HG02642 (cell line): Measurements from ENCODE around the gene TXNDC2.
"Not testable (repeated sequence)": the region's sequence is repeated elsewhere in the genome, so short reads cannot be mapped to it uniquely, and the experiment has no call there.

Experiments used
- ATAC-seq: cut with Tn5 transposase; IDR thresholded peaks from one replicate; pipeline ENCODE4 v1.9.1; 2021; ENCODE audit warnings: mild to moderate bottlenecking; ENCODE audit not compliant: unreplicated experiment, poor library complexity

The TXNDC2 gene

DNA sequence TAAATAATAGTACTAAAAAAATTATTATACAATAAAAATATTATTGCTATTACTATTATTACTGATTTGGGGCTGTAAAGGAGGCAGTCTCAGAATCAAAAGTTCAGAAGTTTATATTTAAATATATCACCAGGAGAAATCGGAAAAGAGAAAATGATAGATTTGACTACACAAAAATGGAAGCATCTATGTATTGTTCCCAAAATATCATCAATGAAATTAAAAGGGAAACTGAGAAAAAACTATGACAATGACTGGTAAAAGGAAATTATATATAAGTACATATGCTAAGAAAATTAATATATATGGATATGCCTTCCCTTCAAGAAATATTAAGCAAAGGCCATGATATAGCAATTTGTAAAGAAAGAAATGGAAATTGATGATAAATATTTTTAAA, 7.7 kb upstream of the TXNDC2 start:
- no peak for ATAC-seq

DNA sequence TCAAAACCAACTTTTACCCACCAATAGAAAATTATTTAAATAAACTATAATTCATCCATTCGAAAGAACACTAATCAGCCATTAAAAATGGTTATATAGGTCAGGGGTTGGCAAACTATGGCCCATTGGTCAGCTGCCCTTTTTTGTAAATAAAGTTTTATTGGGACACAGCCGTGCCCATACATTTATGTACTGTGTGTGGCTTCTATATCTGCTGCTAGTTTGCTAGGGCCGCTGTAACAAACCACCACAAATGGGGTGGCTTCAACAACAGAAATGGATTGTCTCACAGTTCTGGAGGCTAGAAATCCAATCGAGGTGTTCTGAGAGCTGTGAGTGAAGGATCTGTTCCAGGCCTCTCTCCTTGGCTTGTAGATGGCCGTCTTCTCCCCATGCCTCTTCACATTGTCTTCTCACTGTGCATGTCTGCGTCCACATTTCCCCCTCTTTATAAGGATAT, 7.0 kb upstream of the TXNDC2 start:
- no peak for ATAC-seq

DNA sequence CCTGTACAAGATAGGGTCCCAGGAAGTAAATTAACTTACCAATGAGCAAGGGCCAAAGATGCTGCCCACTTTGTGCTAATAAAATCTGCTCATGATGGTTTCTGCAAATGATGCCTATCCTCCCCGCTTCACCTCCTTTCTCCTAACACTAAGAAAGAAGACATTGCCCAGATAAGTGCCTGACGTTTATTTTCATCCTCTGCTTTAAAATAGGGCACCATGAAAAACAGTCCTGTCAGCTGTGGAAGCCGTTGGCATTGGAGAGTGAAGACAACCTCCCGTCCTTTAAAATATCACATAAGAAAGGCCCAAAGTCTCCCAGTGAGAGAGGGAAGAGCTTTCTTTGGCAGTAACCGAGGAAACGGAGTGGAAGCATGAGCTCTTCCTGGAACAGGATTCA, 1.7 kb upstream of the TXNDC2 start:
- ATAC-seq = no peak

DNA sequence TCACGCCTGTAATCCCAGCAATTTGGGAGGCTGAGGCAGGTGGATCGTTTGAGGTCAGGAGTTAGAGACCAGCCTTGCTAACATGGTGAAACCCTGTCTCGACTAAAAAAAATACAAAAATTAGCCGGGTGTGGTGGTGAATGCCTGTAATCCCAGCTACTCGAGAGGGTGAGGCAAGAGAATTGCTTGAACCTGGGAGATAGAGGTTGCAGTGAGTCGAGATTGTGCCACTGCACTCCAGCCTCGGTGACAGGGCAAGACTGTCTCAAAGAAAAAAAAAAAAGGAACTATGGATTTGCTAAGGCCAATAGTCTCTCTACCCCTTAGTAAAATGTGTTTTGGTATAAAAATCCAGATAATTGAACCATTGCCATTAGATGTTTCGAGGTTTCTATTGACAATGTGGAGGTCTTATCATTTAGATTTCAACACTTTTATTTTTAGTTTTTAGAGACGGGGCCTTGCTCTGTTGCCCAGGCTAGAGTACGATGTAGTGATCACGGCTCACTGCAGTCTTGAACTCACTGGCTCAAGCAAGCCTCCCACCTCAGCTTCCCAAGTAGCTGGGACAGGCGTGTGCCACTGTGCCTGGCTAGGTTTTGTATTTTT, 1.1 kb upstream of the TXNDC2 start:
- ATAC-seq = no peak

DNA sequence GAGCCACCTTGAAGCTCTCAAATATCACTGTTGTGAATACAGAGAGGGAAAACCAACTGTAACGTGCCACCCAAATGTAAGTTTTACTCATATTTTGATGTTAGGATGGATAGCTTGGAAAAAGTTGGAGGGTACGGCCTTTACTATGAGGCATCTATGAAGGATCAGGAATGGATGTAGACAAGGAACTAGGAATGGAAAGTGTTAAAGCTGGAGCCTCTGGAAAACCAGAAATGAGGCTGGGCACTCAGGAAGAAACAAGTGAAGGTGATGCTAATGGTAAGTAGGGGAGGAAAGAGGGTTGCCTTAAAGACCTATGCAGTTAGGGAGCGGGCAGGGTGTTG, 204 bp downstream of the TXNDC2 start:
- no peak for ATAC-seq

DNA sequence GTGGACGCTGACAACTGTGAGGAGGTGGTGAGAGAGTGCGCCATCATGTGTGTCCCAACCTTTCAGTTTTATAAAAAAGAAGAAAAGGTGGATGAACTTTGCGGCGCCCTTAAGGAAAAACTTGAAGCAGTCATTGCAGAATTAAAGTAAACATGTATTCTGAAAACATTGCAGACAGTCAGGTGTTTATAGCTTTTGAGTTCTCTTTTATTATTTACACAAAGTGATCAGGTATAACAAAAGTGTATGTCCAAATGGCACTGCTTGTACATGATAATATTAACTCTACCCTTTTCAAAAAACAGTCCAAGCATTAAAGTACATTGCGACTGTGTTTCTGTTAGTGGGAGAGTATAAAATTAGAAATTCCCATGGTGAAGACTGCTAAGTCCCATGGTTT, 2.2 kb downstream of the TXNDC2 start:
- ATAC-seq = no peak

DNA sequence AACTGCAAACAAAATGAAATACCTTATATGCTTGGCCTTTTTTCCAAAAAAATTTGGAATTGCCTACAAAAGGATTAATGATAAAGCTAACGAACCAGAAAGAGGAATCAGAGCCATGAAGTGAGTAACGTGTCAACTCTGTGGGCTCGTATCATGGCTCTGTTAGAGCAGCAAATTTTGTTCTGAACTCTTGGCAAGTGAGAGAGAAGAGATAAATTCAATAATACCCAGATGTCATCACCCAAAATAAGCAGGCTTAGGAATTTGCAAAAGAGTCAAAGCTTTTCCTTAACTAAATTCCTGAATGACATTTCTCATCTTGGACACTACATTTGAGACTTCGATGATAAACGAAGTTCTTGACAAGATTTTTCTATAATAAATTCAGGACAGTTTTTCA, 4.4 kb downstream of the TXNDC2 start:
- ATAC-seq = no peak

DNA sequence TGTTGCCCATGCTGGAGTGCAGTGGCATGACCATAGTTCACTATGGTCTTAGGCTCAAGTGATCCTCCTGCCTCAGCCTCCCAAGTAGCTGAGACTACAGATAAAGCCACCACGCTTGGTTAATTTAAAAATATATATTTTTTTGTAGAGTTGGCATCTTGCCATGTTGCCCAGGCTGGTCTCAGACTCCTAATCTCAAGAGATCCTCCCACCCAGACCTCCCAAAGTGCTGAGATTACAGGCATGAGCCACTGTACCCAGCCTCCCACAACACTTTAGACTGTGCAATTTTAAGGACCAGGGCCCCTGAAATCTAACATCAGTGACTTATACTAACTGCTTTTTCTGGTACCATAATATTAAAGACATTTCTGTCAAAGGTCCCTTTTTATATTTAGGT, 5.2 kb downstream of the TXNDC2 start:
- no peak for ATAC-seq

DNA sequence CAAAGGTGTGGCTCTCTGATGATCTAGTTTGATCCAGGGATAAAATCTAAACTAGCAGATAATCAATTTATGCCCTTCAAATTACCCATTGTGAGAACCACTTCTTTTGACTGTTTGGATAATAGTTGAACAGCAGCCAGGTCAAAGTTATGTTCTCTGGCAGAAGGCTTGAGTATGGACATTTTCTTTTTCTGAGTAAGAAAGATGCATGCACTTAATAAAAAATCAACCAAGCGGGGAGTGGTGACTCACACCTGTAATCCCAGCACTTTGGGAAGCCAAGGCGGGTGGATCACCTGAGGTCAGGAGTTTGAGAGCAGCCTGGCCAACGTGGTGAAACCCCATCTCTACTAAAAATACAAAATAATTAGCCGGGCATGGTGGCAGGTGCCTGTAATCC, 5.7 kb downstream of the TXNDC2 start:
- not testable (repeated sequence) for ATAC-seq

DNA sequence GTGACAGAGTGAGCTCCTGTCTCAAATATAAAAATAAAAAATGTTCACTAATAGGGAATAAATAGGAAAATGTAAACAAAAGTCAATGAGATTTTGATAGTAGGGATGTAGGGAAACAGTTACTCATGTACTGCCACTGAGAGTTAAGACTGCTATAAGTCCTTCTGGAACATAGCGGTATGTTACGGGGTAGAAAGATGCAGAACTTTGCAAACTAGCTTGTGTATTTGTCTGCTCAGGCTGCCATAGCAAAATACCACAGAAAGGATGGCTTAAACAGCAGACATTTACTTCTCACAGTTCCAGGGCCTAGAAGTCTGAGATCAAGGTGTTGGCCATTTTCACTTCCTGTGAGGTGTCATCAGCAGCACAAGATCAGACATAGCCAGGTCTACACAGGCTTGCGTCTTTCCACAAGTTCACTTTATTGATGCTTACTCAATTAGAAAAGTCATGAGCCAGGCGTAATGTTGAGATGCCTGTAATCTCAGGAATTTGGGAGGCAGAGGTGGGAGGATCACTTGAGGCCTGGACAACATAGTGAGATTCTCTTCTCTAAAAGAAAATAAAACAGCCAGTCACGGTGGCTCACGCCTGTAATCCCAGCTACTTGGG, 8.8 kb downstream of the TXNDC2 start:
- ATAC-seq = no peak

DNA sequence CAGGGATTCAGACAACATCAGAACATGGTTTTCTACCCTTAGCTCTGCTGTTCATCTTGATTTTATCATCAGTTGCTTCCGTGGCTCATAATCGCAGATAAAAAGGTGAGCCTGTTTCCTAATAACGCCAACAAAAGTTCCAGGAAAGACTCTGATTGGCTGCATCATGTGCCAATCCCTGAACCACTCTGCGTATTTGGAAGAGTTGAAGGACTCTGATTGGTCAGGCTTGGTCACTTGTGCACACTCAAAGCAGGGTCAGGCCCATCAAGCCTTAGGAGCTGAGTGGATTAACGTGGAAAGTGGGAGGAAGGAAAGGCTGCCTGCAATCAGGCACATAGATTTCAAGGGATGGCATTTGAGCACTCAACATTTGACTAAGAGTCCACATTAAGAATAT, 11.4 kb downstream of the TXNDC2 start:
- no peak for ATAC-seq

DNA sequence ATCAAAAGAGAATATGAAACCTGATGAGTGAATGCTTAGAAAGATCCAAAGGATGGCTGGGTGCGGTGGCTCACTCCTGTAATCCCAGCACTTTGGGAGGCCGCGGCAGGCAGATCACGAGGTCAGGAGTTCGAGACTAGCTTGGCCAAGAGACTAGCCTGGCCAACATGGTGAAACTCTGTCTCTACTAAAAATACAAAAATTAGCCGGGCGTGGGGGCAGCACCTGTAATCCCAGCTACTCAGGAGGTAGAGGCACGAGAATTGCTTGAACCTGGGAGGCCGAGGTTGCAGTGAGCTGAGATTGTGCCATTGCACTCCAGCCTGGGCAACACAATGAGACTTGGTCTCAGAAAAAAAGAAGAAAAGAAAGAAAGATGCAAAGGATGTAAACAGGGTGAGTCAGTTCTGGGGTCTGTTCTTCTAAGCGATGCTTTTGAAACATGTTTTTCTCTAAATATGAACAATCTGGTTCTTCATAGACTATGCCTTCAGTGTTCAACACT, 12.1 kb downstream of the TXNDC2 start:
- not testable (repeated sequence) for ATAC-seq

DNA sequence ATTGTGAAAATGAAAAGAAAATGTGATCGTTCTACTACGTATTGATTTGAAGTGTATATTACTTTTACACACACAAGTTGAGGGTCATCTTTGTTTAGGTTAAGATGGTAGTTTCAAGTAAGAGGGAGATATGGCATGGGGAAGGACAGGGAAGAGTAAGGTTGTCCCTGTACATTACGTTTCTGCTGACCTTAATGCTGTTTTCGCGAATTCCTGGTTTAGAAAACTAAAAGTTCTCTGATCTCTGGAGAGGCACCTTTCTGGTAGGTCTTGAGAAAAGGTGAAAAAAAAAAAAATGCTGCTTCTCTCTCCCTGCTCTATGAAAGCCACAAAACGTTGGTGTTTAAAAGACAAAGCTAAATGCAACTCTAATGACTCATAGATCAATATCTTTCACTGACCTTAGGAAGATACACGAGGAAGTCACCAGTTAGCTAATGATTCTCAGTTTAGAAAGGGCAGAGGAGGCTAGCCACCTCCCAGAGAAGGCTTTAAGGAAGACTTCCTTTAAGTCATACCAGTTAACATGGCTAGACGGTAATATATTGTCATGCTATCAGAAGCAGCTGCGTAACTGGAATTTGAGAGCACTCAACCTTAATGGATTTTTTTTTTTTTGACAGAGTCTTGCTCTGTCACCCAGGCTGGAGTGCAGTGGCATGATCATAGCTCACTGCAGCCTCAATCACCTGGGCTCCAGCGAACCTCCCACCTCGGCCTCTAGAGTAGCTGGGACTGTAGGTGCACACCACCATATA, 13.2 kb downstream of the TXNDC2 start:
- no peak for ATAC-seq

DNA sequence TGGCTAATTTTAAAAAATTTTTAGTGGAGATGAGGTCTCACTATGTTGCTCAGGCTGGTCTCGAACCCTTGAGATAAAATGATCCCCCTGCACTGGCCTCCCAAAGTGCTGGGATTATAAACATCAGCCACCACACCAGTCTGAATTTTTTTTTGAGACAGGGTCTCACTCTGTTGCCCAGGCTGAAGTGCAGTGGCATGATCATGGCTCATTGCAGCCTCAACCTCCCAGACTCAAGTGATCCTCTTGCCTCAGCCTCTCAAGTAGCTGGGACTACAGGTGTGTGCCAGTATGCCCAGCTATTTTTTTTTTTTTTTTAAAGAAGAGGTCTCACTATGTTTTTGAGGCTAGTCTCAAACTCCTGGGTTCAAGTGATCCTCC, 13.8 kb downstream of the TXNDC2 start:
- ATAC-seq = not testable (repeated sequence)

DNA sequence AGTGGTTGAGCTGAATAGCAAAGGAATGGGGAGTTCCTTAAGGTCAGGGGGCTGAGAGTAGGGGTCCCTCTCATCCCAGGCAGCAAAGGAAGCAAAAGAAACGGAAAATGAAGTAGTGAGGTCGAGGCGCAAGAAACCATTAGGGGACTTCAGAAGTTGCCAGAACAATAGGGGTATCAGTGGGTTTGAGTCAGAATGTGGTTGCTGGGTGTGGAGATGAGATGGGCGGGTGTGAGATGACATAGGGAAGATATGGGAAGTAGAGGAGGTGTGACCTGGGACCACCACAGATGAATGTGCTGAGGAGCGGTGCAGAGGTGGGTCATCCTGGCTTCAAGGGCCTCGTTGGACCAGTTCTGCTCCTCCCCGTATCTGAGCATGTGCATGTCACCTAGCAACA, 14.9 kb downstream of the TXNDC2 start:
- ATAC-seq = no peak

DNA sequence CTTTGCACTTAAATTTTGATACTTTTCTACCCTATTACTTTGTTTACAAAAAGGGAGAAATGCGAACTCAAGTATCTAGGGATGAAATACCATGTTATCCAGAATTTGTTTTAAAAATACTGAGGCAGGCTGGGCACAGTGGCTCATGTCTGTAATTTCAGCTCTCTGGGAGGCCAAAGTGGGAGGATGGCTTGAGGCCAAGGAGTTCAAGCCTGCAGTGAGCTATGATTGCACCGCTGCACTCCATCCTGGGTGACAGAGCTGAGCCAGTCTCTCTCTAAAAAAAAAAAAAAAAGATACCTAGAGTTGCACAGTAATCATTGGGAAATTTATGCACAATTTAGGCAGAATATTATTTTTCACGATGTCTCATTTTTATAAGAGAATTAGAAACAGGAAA, 15.6 kb downstream of the TXNDC2 start:
- no peak for ATAC-seq

DNA sequence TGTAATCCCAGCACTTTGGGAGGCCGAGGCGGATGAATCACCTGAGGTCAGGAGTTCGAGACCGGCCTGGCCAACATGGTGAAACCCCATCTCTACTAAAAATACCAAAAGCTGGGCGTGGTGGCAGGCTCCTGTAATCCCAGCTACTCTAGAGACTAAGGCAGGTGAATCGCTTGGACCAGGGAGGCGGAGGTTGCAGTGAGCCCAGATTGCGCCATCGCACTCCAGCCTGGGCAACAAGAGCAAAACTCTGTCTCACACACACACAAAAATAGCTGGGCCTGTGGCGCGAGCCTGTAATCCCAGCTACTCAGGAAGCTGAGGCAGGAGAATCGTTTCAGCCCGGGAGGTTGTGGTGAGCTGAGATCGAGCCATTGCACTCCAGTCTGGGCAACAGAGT, 16.5 kb downstream of the TXNDC2 start:
- ATAC-seq = not testable (repeated sequence)

DNA sequence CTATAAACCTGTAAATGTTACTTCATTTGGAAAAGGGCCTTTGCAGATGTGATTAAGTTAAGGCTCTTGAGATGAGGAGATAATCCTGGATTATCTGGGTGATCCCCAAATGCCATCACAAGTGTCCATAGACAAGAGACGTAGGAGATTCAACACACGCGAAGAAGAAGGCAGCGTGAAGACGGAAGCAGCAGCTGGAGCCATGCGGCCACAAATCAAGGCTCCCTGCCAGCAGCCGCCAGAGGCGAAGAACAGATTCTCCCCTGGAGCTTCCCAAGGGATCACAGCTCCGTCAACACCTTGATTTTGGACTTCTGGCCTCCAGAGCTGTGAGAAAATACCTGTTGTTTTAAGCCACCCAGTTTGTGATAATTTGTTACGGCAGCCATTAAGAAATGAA, 17.1 kb downstream of the TXNDC2 start:
- no peak for ATAC-seq

DNA sequence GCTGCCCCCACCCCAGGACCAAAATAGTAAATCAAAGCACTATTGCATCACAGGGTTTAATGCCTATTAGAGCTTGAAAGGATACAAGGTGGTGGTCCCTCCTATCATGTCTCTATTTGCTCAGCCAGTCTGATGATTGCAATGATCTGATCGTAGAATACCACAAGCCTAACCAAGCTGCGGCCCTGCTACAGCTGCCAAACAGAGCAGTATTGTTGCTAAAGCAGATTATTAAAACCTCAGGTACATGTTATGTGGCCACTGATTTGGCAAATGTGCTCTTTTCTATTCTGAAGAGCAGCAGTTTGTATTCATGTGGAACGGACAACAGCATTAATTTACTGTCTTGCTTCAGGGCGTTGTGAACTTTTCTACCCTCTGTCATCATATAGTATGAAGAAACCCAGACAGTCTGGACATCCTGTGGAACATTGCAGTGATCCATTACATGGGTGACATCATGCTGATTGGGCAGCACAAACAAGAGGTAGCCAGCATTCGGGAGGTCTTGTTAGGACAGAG, 19.7 kb downstream of the TXNDC2 start:
- no peak for ATAC-seq

DNA sequence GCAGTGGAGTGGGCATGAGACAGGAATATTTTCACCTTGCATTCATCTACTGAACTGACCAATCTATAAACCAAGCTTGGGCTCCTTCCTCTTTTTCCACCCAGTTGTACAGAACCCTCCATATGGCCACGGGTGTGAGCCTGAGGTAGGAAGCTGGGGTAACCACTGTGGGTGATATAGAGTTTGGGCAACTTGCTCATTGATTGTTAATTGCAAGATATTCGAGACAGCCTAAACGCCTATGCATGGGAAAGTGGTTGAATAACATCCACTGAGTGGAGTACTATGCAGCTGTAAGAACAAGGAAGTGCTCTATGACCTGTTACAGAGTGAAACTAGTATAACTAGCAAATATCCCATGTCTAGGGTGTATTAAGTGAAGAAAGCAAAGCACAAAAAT, 20.7 kb downstream of the TXNDC2 start:
- ATAC-seq = no peak

DNA sequence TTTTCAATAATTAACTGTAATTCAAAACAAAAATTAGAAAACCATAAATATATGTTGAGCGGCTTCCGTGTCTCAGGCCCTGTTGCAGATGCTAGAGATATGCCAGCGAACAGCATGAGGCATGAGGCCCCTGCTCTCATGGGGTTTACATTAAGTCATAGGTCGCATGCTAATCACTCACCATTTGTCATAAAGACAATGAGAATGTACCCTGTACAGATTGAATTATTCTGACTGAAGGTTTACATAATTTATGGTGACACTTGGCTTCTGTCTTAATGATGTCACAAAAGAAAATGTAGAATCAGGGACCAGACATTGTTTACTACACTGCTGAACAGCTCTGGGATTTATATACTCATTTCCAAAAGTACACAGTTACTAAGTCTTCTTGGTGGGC, 22.1 kb downstream of the TXNDC2 start:
- no peak for ATAC-seq
